OCI-LY7 (cell line): Measurements from ENCODE around the gene UCK2. TPM values are rescaled to one million over a fixed set of nuclear protein-coding genes. Genes with fewer than 3 reads are reported as not detected.

Experiments
- BruUV-seq: library from RNA; stranded (reverse); fragments of 400-500 nt; replicated peaks from 2 replicates; lab custom pipeline; 2021; lab: Mats Ljungman, UMichigan
- CTCF ChIA-PET: fragments of 300-600 bp; sonication (Branson Sonifier 250); formaldehyde crosslinking; loops from one replicate; lab custom pipeline; 2022; ENCODE audit warnings: antibody characterized with exemption; ENCODE audit not compliant: unreplicated experiment; lab: Charles Lee
- POLR2A ChIA-PET: fragments of 300-600 bp; sonication (Branson Sonifier 250); formaldehyde crosslinking; loops from one replicate; lab custom pipeline; 2022; ENCODE audit warnings: antibody characterized with exemption; lab: Charles Lee
- DNase-seq: peaks from one replicate; pipeline ENCODE4 v3.0.0-alpha.2; 2015; ENCODE audit warnings: low spot score
- H2AFZ ChIP-seq: fragments of 200-600 bp; sonication (generic), shearing (Covaris generic); 2 replicates; pipeline ENCODE4 v1.6.1; 2014; ENCODE audit warnings: mild to moderate bottlenecking, antibody characterized with exemption, low read length, moderate library complexity
- H3K27ac ChIP-seq: fragments of 200-600 bp; sonication (generic); 2 replicates; pipeline ENCODE4 v1.5.1; 2014; ENCODE audit warnings: mixed run types, low read depth, mild to moderate bottlenecking, moderate library complexity, low read length, inconsistent platforms; ENCODE audit not compliant: poor library complexity, severe bottlenecking
- H3K36me3 ChIP-seq: fragments of 200-600 bp; sonication (generic); 2 replicates; pipeline ENCODE4 v1.6.1; 2014; ENCODE audit warnings: mild to moderate bottlenecking, antibody characterized with exemption, low read length, moderate library complexity, mixed read lengths; ENCODE audit not compliant: insufficient read depth
- H3K4me1 ChIP-seq: fragments of 200-600 bp; sonication (generic); 2 replicates; pipeline ENCODE4 v1.5.1; 2014; ENCODE audit warnings: mild to moderate bottlenecking, low read length; ENCODE audit not compliant: insufficient read depth, poor library complexity, severe bottlenecking
- H3K4me2 ChIP-seq: fragments of 200-600 bp; sonication (generic); 2 replicates; pipeline ENCODE4 v1.6.1; 2014; ENCODE audit warnings: mild to moderate bottlenecking, low read length
- H3K4me3 ChIP-seq: fragments of 200-600 bp; sonication (generic); 2 replicates; pipeline ENCODE4 v1.5.1; 2014; ENCODE audit warnings: mild to moderate bottlenecking, low read depth, low read length; ENCODE audit not compliant: poor library complexity, severe bottlenecking
- H3K79me2 ChIP-seq: fragments of 200-600 bp; sonication (generic); 2 replicates; pipeline ENCODE4 v1.6.1; 2016; ENCODE audit warnings: low read depth, mild to moderate bottlenecking, low read length, moderate library complexity, mixed read lengths; ENCODE audit not compliant: insufficient read depth
- H3K9me2 ChIP-seq: fragments of 200-600 bp; sonication (generic); 2 replicates; pipeline ENCODE4 v1.6.1; 2016; ENCODE audit warnings: mild to moderate bottlenecking, low read length, mixed read lengths; ENCODE audit not compliant: insufficient read depth
- H3K9me3 ChIP-seq: fragments of 200-600 bp; sonication (generic); 2 replicates; pipeline ENCODE4 v1.6.1; 2014; ENCODE audit warnings: mild to moderate bottlenecking, mixed run types, low read length, mixed read lengths
- H4K20me1 ChIP-seq: fragments of 200-600 bp; sonication (generic); 2 replicates; pipeline ENCODE4 v1.6.1; 2014; ENCODE audit warnings: mild to moderate bottlenecking, antibody characterized with exemption, low read length, moderate library complexity, mixed read lengths; ENCODE audit not compliant: insufficient read depth
- EZH2phosphoT487 ChIP-seq: fragments of 200-600 bp; sonication (generic); IDR thresholded peaks from 2 replicates; pipeline ENCODE4 v1.6.1; 2018; ENCODE audit warnings: low read depth, borderline replicate concordance, mild to moderate bottlenecking, mixed run types, antibody characterized with exemption, low read length, moderate library complexity, mixed read lengths
- intact Hi-C: fragments of 100-400 bp; cut with micrococcal nuclease; formaldehyde crosslinking; loops from one replicate; pipeline ENCODE4 v1.10.0; 2022; ENCODE audit not compliant: unreplicated experiment
- total RNA-seq, 2 experiments: library from RNA; depleted of rRNA in 1 of 2; stranded (reverse); fragments of >200 nt in 1 of 2; shearing (Covaris generic) in 1 of 2; gene quantifications; 2 replicates each; pipeline ENCODE4 v1.2.3, GENCODE V29; 2014 to 2022
- TF ChIP-seq, protein P1 (sequence below): fragments of 200-600 bp; sonication (generic); conservative IDR thresholded peaks from 2 replicates; pipeline ENCODE4 v1.5.1; 2014; ENCODE audit warnings: mild to moderate bottlenecking, antibody characterized with exemption, low read length, moderate library complexity, mixed read lengths

UCK2 gene
- total RNA-seq, 2 experiments from 2014 or later = 66.0 to 75.8 TPM

DNA sequence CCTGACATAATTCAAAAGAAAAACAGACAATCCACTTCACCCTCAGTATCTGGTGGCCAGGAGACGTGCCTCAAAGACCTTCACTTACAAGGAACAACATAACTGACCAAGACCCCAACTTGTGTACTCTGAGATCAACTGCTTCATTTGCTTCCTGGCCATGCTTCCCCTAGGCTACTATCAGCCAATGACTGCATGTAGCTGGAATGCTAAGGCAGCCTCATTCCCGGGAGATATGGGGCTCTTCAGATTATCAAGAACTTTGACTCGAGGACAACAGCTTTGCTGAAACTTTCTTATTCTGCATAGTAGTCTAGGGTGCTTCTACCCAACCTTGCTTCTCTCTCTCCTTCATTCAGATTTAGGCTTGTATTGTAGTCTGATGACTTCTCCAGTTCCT, 11.7 kb upstream of the UCK2 start:
- TF ChIP-seq EZH2phosphoT487 = no peak
- ChIA-PET CTCF (no interaction called here), POLR2A (no interaction called here)
- Histone ChIP-seq H3K4me2 (no peak overlapping the region), H3K9me2 (no peaks in the 10 kb centered on the region), H3K79me2 (no peaks in the 10 kb centered on the region), H2AFZ (no peak overlapping the region), H3K27ac (no peak overlapping the region), H3K9me3 (no peaks in the 10 kb centered on the region), H4K20me1 (no peaks in the 10 kb centered on the region), H3K4me3 (no peak overlapping the region), H3K36me3 (no peaks in the 10 kb centered on the region), H3K4me1 (no peaks in the 10 kb centered on the region)
- BruUV-seq = no TSS peak
- intact Hi-C loops = no loop called here
- no peak for DNase-seq

DNA sequence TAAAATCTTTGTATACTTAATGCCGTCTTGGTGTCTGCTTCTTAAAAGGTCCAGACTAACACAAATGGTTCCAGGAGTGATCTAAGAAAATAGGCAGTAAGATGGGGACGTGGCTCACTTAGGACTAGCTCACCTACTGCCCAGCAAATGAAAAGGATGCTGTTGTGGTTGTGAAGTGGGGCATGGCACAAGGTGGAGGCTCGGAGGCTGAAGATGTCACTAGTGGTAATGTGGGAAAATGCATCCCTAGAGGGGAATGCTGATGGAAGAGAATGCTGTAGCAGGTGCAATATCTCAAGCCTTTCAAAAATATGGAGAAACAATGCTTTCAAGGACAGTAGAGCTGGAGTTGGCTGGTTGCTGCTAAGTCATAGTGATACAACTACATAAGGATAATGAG, 11.3 kb upstream of the UCK2 start:
- Histone ChIP-seq H3K36me3 (no peaks in the 10 kb centered on the region), H3K9me3 (no peaks in the 10 kb centered on the region), H3K9me2 (no peaks in the 10 kb centered on the region), H2AFZ (no peak overlapping the region), H4K20me1 (no peaks in the 10 kb centered on the region), H3K4me3 (no peak overlapping the region), H3K4me2 (no peak overlapping the region), H3K79me2 (no peaks in the 10 kb centered on the region), H3K4me1 (no peaks in the 10 kb centered on the region), H3K27ac (no peak overlapping the region)
- no peak for TF ChIP-seq EZH2phosphoT487
- TF ChIP-seq, protein P1, sequence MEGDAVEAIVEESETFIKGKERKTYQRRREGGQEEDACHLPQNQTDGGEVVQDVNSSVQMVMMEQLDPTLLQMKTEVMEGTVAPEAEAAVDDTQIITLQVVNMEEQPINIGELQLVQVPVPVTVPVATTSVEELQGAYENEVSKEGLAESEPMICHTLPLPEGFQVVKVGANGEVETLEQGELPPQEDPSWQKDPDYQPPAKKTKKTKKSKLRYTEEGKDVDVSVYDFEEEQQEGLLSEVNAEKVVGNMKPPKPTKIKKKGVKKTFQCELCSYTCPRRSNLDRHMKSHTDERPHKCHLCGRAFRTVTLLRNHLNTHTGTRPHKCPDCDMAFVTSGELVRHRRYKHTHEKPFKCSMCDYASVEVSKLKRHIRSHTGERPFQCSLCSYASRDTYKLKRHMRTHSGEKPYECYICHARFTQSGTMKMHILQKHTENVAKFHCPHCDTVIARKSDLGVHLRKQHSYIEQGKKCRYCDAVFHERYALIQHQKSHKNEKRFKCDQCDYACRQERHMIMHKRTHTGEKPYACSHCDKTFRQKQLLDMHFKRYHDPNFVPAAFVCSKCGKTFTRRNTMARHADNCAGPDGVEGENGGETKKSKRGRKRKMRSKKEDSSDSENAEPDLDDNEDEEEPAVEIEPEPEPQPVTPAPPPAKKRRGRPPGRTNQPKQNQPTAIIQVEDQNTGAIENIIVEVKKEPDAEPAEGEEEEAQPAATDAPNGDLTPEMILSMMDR = no peak
- ChIA-PET CTCF (no interaction called here), POLR2A (interaction anchor here (0.6 kb wide), 1 partner anchor 40 kb away, joined by 3 read pairs; no protein-coding TSS in a partner anchor)
- no TSS peak for BruUV-seq
- no peak for DNase-seq
- intact Hi-C loops = no loop called here

DNA sequence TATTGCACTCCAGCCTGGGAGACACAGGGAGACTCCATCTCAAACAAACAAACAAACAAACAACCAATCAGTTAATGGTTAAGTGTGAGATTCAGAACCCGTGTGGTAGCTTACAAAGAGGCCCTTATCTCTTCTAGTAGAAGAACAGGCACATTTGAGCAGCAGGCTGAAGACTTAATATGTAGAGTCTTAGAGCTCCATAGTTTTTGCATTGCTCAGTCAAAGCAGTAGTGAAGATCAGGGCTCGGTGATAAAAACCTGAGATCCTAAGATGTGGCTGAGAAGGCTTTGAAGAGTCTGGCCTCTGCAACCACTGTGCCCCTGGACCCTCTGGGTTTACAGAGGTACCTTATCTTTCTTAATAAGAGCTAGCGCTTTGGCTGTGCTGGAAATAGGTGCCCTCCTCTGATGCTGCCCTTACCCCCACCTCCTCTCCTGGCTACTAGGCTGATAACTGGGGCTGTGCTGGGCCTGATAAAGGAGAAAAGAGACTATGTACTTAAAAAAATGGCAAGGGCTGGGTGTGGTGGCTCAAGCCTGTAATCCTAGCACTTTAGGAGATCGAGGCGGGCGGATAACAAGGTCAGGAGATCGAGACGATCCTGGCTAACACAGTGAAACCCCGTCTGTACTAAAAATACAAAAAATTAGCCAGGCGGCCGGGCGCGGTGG, 10.5 kb upstream of the UCK2 start:
- ChIA-PET CTCF (no interaction called here), POLR2A (no interaction called here)
- intact Hi-C loops = no loop called here
- Histone ChIP-seq H3K9me3 (no peaks in the 10 kb centered on the region), H2AFZ (no peak overlapping the region), H3K9me2 (no peaks in the 10 kb centered on the region), H3K79me2 (no peaks in the 10 kb centered on the region), H3K36me3 (no peaks in the 10 kb centered on the region), H3K4me2 (no peak overlapping the region), H3K27ac (no peak overlapping the region), H3K4me1 (no peaks in the 10 kb centered on the region), H3K4me3 (no peak overlapping the region), H4K20me1 (no peaks in the 10 kb centered on the region)
- TF ChIP-seq, protein P1 = no peak
- no peak for TF ChIP-seq EZH2phosphoT487
- DNase-seq = no peak
- no TSS peak for BruUV-seq
